ENCODE results near the gene KCNH3.

GRCh38 chr12:49559011-49559675 is 20.3 kb downstream of the KCNH3 start:
- TF ChIP-seq EZH2 (IDR thresholded peaks at IDR 0.05; ENCODE audit: low read depth, unreplicated experiment) = no peak
- no peak for TF ChIP-seq CTCF (conservative IDR thresholded peaks at IDR 0.05; ENCODE audit: low read depth in 2 of 2)
- TF ChIP-seq REST (IDR thresholded peaks at IDR 0.05; ENCODE audit: unreplicated experiment) = no peak

All from GM23338 (cell line).